GM12875 (cell line): ENCODE data around the gene LHPP.

Experiments
- H3K4me3 ChIP-seq: one replicate; pipeline ENCODE4 v1.5.1; 2011; ENCODE audit warnings: low read depth, low read length, control low read depth
- CTCF ChIP-seq: IDR thresholded peaks from 2 replicates; pipeline ENCODE4 v1.5.1; 2011; ENCODE audit warnings: low read depth, mild to moderate bottlenecking, control low read depth, inconsistent platforms, low read length, moderate library complexity, borderline replicate concordance; ENCODE audit not compliant: insufficient read depth

LHPP gene

GRCh38 chr10:124542336-124542735, 80.7 kb downstream of the LHPP start:
- no peak for TF ChIP-seq CTCF
- H3K4me3 ChIP-seq, result no peak overlapping the region

- TF ChIP-seq CTCF, result no peak
- H3K4me3 ChIP-seq, result no peak overlapping the region
These were observed 81.5 kb downstream of the LHPP start for GRCh38 chr10:124543146-124543545.

GRCh38 chr10:124543971-124544370, 82.3 kb downstream of the LHPP start:
- H3K4me3 ChIP-seq, result no peak overlapping the region
- TF ChIP-seq CTCF, result no peak

GRCh38 chr10:124544711-124545110, 83.1 kb downstream of the LHPP start:
- no peak overlapping the region for H3K4me3 ChIP-seq
- no peak for TF ChIP-seq CTCF

GRCh38 chr10:124545351-124546054, 83.9 kb downstream of the LHPP start:
- H3K4me3 ChIP-seq, result no peak overlapping the region
- TF ChIP-seq CTCF, result no peak

- H3K4me3 ChIP-seq, result no peak overlapping the region
- no peak for TF ChIP-seq CTCF
These were observed 84.4 kb downstream of the LHPP start for GRCh38 chr10:124546055-124546369.

GRCh38 chr10:124546957-124547646, 85.5 kb downstream of the LHPP start:
- no peak overlapping the region for H3K4me3 ChIP-seq
- TF ChIP-seq CTCF, result no peak
